ENCODE measurements around the gene COX7A1. TPM values are rescaled to one million over a fixed set of nuclear protein-coding genes. Genes with fewer than 3 reads are reported as not detected.
A peak's percentile ranks its signal among the peaks of the same experiment; 100 is the strongest.

The COX7A1 gene
- total RNA-seq, 4 donors from 2014 or later = 1.8 to 19.8 (median 6.6) TPM

DNA sequence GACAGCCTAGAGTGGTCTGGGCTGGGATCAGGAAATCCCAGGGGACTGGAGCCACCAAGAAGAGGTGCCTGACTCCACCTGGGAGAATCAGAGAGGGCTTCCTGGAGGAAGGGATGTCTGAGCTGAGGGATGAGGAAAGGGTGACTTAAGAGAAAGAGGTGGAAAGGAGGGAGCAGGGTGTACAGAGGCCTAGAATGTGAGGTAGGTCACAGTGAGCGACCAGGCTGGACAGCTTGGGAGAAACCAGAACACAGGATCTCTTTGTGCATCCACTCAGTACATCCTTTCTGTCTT lies 36.0 kb downstream of the COX7A1 start:
- H3K4me3 ChIP-seq = peak overlapping the region; percentile 60 to 95 (median 80)
- H3K27me3 ChIP-seq = no peaks in the 10 kb centered on the region
- peaks cover 0 to 40% (median 0%) of the 10 kb centered on the region in 3 donors for H3K36me3 ChIP-seq
- DNase-seq = no peak
- TF ChIP-seq, protein P1, sequence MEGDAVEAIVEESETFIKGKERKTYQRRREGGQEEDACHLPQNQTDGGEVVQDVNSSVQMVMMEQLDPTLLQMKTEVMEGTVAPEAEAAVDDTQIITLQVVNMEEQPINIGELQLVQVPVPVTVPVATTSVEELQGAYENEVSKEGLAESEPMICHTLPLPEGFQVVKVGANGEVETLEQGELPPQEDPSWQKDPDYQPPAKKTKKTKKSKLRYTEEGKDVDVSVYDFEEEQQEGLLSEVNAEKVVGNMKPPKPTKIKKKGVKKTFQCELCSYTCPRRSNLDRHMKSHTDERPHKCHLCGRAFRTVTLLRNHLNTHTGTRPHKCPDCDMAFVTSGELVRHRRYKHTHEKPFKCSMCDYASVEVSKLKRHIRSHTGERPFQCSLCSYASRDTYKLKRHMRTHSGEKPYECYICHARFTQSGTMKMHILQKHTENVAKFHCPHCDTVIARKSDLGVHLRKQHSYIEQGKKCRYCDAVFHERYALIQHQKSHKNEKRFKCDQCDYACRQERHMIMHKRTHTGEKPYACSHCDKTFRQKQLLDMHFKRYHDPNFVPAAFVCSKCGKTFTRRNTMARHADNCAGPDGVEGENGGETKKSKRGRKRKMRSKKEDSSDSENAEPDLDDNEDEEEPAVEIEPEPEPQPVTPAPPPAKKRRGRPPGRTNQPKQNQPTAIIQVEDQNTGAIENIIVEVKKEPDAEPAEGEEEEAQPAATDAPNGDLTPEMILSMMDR (IDR thresholded peaks at IDR 0.05) = no peak
- no peak for TF ChIP-seq POLR2A (IDR thresholded peaks at IDR 0.05)
- H3K4me1 ChIP-seq = peaks cover 4 to 22% (median 15%) of the 10 kb centered on the region in 4 donors
- no peaks in the 10 kb centered on the region for H3K9me3 ChIP-seq
- H3K27ac ChIP-seq = peak overlapping the region; percentile 81 to 95 (median 88)

GRCh38 chr19:36115453-36116343 lies 36.5 kb downstream of the COX7A1 start, which contains the start of gene TBCB:
TBCB (plus strand) TSS chr19:36115468; CDS start chr19:36115561, 93 bp downstream.
- DNase-seq = peak; percentile 92 to 95 (median 93)
- H3K36me3 ChIP-seq = peaks cover 0 to 36% (median 0%) of the 10 kb centered on the region in 3 donors

DNA sequence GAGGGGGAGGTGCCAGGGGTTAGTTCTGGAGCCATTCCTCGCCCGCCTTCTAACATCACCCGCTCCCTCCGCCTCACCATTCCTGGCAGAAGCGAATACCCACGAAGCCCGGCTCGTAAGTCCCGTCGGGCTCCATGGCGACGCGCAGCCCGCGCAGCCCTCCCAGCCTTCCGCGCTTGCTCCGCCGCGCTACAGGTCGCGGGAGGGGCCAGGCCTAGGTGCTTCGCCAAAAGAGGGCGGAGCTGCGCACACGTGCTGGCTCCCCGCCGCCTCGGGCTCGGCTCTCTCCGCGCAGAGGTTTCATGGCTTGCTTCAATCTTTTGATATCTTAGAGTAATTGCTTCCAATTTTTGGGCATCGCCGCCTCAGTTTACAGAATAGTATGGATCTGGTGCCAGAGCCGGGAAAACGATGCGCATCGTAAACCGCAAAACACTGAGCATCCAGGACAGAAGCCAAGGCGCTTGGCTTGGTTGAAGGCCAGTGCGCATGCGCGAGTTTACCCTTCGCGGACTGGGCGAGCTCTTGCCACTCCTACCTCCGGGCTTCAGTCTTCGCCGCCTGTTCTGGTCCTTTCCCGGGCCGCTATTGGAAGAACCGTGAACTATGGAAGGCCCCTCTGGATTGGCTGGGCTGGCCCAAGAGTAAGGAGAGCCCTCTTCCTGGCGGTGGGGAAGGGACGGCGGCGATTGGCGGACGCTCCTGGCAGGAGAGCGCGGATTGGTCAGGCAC lies 37.4 kb downstream of the COX7A1 start, which contains the start of gene POLR2I:
TSS of gene POLR2I (minus strand) at position 155 of the 732 bp plus-strand sequence. CDS start at position 136, 19 bp downstream.
- H3K27ac ChIP-seq = peak within 1 kb of the TSS; percentile 81 to 95 (median 88)
- peak; percentile 97 to 100 (median 99) for DNase-seq
- peaks cover 4 to 22% (median 15%) of the 10 kb centered on the region in 4 donors for H3K4me1 ChIP-seq
- peaks cover 0 to 30% (median 0%) of the 10 kb centered on the region in 3 donors for H3K36me3 ChIP-seq
- TF ChIP-seq, protein P1 (IDR thresholded peaks at IDR 0.05) = no peak
- TF ChIP-seq POLR2A (IDR thresholded peaks at IDR 0.05) = peak; percentile 56 to 69
- H3K9me3 ChIP-seq = no peaks in the 10 kb centered on the region
- peak within 1 kb of the TSS; percentile 60 to 95 (median 80) for H3K4me3 ChIP-seq
- no peaks in the 10 kb centered on the region for H3K27me3 ChIP-seq

More at GRCh38 chr19:36115453-36116343, 36.5 kb downstream of the COX7A1 start, which contains the start of gene TBCB:
- H3K9me3 ChIP-seq = no peaks in the 10 kb centered on the region
- no peaks in the 10 kb centered on the region for H3K27me3 ChIP-seq
- peak within 1 kb of the TSS; percentile 81 to 95 (median 88) for H3K27ac ChIP-seq
- peak in 1 of 2 donors; percentile 11 for TF ChIP-seq POLR2A (IDR thresholded peaks at IDR 0.05)
- TF ChIP-seq, protein P1 (IDR thresholded peaks at IDR 0.05) = no peak
- H3K4me3 ChIP-seq = peak within 1 kb of the TSS; percentile 60 to 95 (median 80)
- peaks cover 4 to 22% (median 15%) of the 10 kb centered on the region in 4 donors for H3K4me1 ChIP-seq

- TF ChIP-seq, protein P1 (IDR thresholded peaks at IDR 0.05) = peak in 1 of 6 experiments; percentile 17
- no peak for TF ChIP-seq POLR2A (IDR thresholded peaks at IDR 0.05)
- peak in 2 of 3 donors; percentile 19 to 51 for DNase-seq
- H3K27me3 ChIP-seq = no peaks in the 10 kb centered on the region
- H3K36me3 ChIP-seq = peaks cover 0 to 26% (median 0%) of the 10 kb centered on the region in 3 donors
- H3K4me3 ChIP-seq = peak overlapping the region; percentile 60 to 95 (median 80)
- peaks cover 4 to 22% (median 15%) of the 10 kb centered on the region in 4 donors for H3K4me1 ChIP-seq
- H3K27ac ChIP-seq = peak overlapping the region; percentile 81 to 95 (median 88)
- H3K9me3 ChIP-seq = no peaks in the 10 kb centered on the region
These were observed 38.1 kb downstream of the COX7A1 start for GRCh38 chr19:36113894-36114720.
